Endothelial cell of umbilical vein (primary cell): ENCODE measurements around the gene LPAR3. TPM values are rescaled to one million over a fixed set of nuclear protein-coding genes. Genes with fewer than 3 reads are reported as not detected.

Experiments
- BruUV-seq: library from RNA; stranded (reverse); fragments of 400-500 nt; replicated peaks from 2 replicates; lab custom pipeline; 2021; lab: Mats Ljungman, UMichigan
- CTCF ChIA-PET: fragments of 300-600, 350-600 bp; sonication (Branson Sonifier 250); formaldehyde crosslinking; loops from one replicate; lab custom pipeline; 2021; ENCODE audit warnings: antibody characterized with exemption, inconsistent platforms; lab: Charles Lee
- POLR2A ChIA-PET: fragments of 300-600, 350-600 bp; sonication (Branson Sonifier 250); formaldehyde crosslinking; loops from one replicate; lab custom pipeline; 2021; ENCODE audit warnings: antibody characterized with exemption, inconsistent platforms; lab: Charles Lee
- DNase-seq: peaks from one replicate; pipeline ENCODE4 v3.0.0-alpha.2; 2011; ENCODE audit warnings: low read depth, low spot score
- FAIRE-seq: peaks from 2 replicates; lab custom pipeline; 2011; peaks lifted over from hg19 to GRCh38; lab: Jason Lieb, UNC
- H2AFZ ChIP-seq: 2 replicates; pipeline ENCODE4 v1.6.0; 2012; ENCODE audit warnings: low read depth, low read length, control low read depth, inconsistent platforms
- H3K27ac ChIP-seq: 2 replicates; pipeline ENCODE4 v1.5.1; 2011; ENCODE audit warnings: low read depth, mild to moderate bottlenecking, control low read depth, low read length, moderate library complexity; ENCODE audit not compliant: insufficient read depth
- H3K27me3 ChIP-seq, 2 experiments: 2 replicates each; pipeline versions ENCODE4 v1.6.0 to v1.6.1; 2011; ENCODE audit warnings: low read length in 2 of 2, mixed read lengths in 1 of 2; ENCODE audit not compliant: control insufficient read depth in 2 of 2, insufficient read depth in 2 of 2
- H3K36me3 ChIP-seq, 2 experiments: 2 replicates in 1 of 2; 3 replicates in 1 of 2; pipeline ENCODE4 v1.5.1; 2011; ENCODE audit warnings: low read length in 2 of 2, mild to moderate bottlenecking in 1 of 2, moderate library complexity in 1 of 2; ENCODE audit not compliant: control insufficient read depth in 2 of 2, insufficient read depth in 2 of 2; ENCODE audit errors: extremely low read depth in 1 of 2
- H3K4me1 ChIP-seq: 3 replicates; pipeline ENCODE4 v1.5.1; 2011; ENCODE audit warnings: mild to moderate bottlenecking, low read length; ENCODE audit not compliant: control insufficient read depth, insufficient read depth; ENCODE audit errors: extremely low read depth
- H3K4me2 ChIP-seq: 2 replicates; pipeline ENCODE4 v1.6.1; 2011; ENCODE audit warnings: low read length, control low read depth, mixed read lengths; ENCODE audit not compliant: insufficient read depth
- H3K4me3 ChIP-seq, 3 experiments: fragments of 200-600 bp in 1 of 3; sonication (generic), shearing (Covaris generic) in 1 of 3; replicated peaks in 1 of 3; 2 replicates each; pipeline ENCODE4 v1.5.1; 2011 to 2016; ENCODE audit warnings: control low read depth in 3 of 3, low read length in 3 of 3, mild to moderate bottlenecking in 2 of 3, inconsistent platforms in 1 of 3, low read depth in 1 of 3, moderate library complexity in 1 of 3; ENCODE audit not compliant: insufficient read depth in 1 of 3
- H3K79me2 ChIP-seq: 2 replicates; pipeline ENCODE4 v1.6.0; 2012; ENCODE audit warnings: low read length, inconsistent platforms; ENCODE audit not compliant: control insufficient read depth, insufficient read depth
- H3K9ac ChIP-seq: replicated peaks from 2 replicates; pipeline ENCODE3; 2011; ENCODE audit warnings: low read length, control low read depth; ENCODE audit not compliant: insufficient read depth; ENCODE audit errors: extremely low read depth
- H3K9me1 ChIP-seq: replicated peaks from 3 replicates; pipeline ENCODE4 v1.6.0; 2011; ENCODE audit warnings: mild to moderate bottlenecking, low read length; ENCODE audit not compliant: control insufficient read depth, insufficient read depth; ENCODE audit errors: extremely low read depth
- H3K9me3 ChIP-seq: replicated peaks from 2 replicates; pipeline ENCODE4 v1.5.1; 2012; ENCODE audit warnings: low read length, inconsistent platforms; ENCODE audit not compliant: control insufficient read depth, insufficient read depth
- H4K20me1 ChIP-seq: replicated peaks from 2 replicates; pipeline ENCODE3; 2011; ENCODE audit warnings: mild to moderate bottlenecking, low read length; ENCODE audit not compliant: control insufficient read depth, insufficient read depth; ENCODE audit errors: extremely low read depth
- CTCF ChIP-seq, 2 donors: IDR thresholded peaks; 1 replicate in 1 of 2; 2 replicates in 1 of 2; pipeline ENCODE4 v1.5.1; 2011; ENCODE audit warnings: low read length in 2 of 2, mild to moderate bottlenecking in 2 of 2, moderate library complexity in 2 of 2, control low read depth in 1 of 2, inconsistent platforms in 1 of 2, low read depth in 1 of 2; ENCODE audit not compliant: insufficient read depth in 1 of 2; ENCODE audit errors: extremely low read depth in 1 of 2
- EZH2 ChIP-seq: IDR thresholded peaks from 2 replicates; pipeline ENCODE4 v1.6.1; 2012; ENCODE audit warnings: borderline replicate concordance, low read depth, mild to moderate bottlenecking, moderate library complexity, low read length, inconsistent platforms; ENCODE audit not compliant: severe bottlenecking
- FOS ChIP-seq: IDR thresholded peaks from 2 replicates; pipeline ENCODE4 v1.6.1; 2011; ENCODE audit warnings: mild to moderate bottlenecking, low read length, moderate library complexity, borderline replicate concordance; ENCODE audit not compliant: insufficient read depth
- GATA2 ChIP-seq: IDR thresholded peaks from 2 replicates; pipeline ENCODE4 v1.7.0; 2011; ENCODE audit warnings: low read depth, mild to moderate bottlenecking, moderate library complexity, mixed read lengths, low read length; ENCODE audit not compliant: insufficient read length, insufficient read depth
- JUN ChIP-seq: IDR thresholded peaks from 2 replicates; pipeline ENCODE4 v1.6.1; 2011; ENCODE audit warnings: borderline replicate concordance, low read depth; ENCODE audit not compliant: insufficient read length, insufficient read depth
- MAX ChIP-seq: IDR thresholded peaks from 2 replicates; pipeline ENCODE4 v1.6.1; 2011; ENCODE audit not compliant: insufficient read depth, insufficient read length
- MYC ChIP-seq: IDR thresholded peaks from one replicate; pipeline ENCODE4 v1.6.1; 2011; ENCODE audit warnings: mild to moderate bottlenecking, low read depth, low read length
- POLR2A ChIP-seq: IDR thresholded peaks from 2 replicates; pipeline ENCODE4 v1.6.1; 2012; ENCODE audit warnings: low read depth, mild to moderate bottlenecking, control low read depth, low read length
- POLR2AphosphoS5 ChIP-seq: IDR thresholded peaks from 2 replicates; pipeline ENCODE4 v1.6.1; 2012; ENCODE audit warnings: low read depth, mild to moderate bottlenecking, control low read depth, low read length, moderate library complexity; ENCODE audit not compliant: insufficient read depth
- dilution Hi-C: fragments of 300-500 bp; cut with MboI; formaldehyde crosslinking; loops from one replicate; pipeline ENCODE4 v1.15.0; 2019; ENCODE audit warnings: low sequenced_read_pairs; ENCODE audit not compliant: extremely low pct_ligation_motif_present
- intact Hi-C: fragments of 100-400 bp; cut with micrococcal nuclease; formaldehyde crosslinking; loops from one replicate; pipeline ENCODE4 v1.10.0; 2022
- polyA plus RNA-seq, 4 experiments: library from polyadenylated mRNA; depleted of rRNA in 3 of 4; stranded (reverse) in 3 of 4; unstranded in 1 of 4; fragments of >200 nt; gene quantifications; 2 replicates each; pipeline versions ENCODE4 v1.2.1 to v1.2.3, GENCODE V29; 2011 to 2012; ENCODE audit warnings: missing spikeins in 1 of 4
- total RNA-seq: library from RNA; stranded (reverse); gene quantifications from 2 replicates; pipeline ENCODE4 v1.2.3, GENCODE V29; 2021

LPAR3 gene
- total and polyA plus RNA-seq, 2 donors (not counting 3 experiments of a cell fraction or from before 2014, with no cell fraction given), result not detected

GRCh38 chr1:84840346-84840745, 52.7 kb downstream of the LPAR3 start:
- CTCF ChIA-PET, result no interaction called here
- DNase-seq, result no peak
- BruUV-seq, result no TSS peak

More at GRCh38 chr1:84840346-84840745, 52.7 kb downstream of the LPAR3 start:
- intact Hi-C loops (no loop called here), dilution Hi-C loops (no loop called here)
- Histone ChIP-seq H3K27me3 (peaks cover 1 to 23% of the 10 kb centered on the region in 2 experiments), H2AFZ (no peak overlapping the region), H4K20me1 (no peaks in the 10 kb centered on the region), H3K4me3 (no peak overlapping the region), H3K9me3 (no peaks in the 10 kb centered on the region), H3K79me2 (no peaks in the 10 kb centered on the region), H3K9ac (no peak overlapping the region), H3K4me1 (no peaks in the 10 kb centered on the region), H3K4me2 (no peak overlapping the region), H3K9me1 (no peaks in the 10 kb centered on the region), H3K27ac (no peak overlapping the region), H3K36me3 (no peaks in the 10 kb centered on the region)
- TF ChIP-seq MYC, result no peak
- no peak for TF ChIP-seq CTCF (IDR thresholded peaks at IDR 0.05; ENCODE audit: extremely low read depth in 1 of 2, insufficient read depth in 1 of 2, low read depth in 1 of 2, low read length in 2 of 2)
- no peak for TF ChIP-seq JUN
- TF ChIP-seq POLR2AphosphoS5, result no peak
- no peak for TF ChIP-seq POLR2A
- no peak for TF ChIP-seq MAX
- no peak for TF ChIP-seq EZH2
- TF ChIP-seq FOS, result no peak
- TF ChIP-seq GATA2, result no peak
- no peak for FAIRE-seq
- POLR2A ChIA-PET, result no interaction called here
